Astrocyte (in vitro differentiated cells and primary cell): ENCODE measurements around the gene PSMB1. TPM values are rescaled to one million over a fixed set of nuclear protein-coding genes. Genes with fewer than 3 reads are reported as not detected.
"Not testable (repeated sequence)": the region's sequence is repeated elsewhere in the genome, so short reads cannot be mapped to it uniquely, and the experiment has no call there.

ENCODE experiments used
- DNase-seq: peaks from one replicate; pipeline ENCODE4 v3.0.0-alpha.2; 2010; ENCODE audit warnings: low read depth
- FAIRE-seq: peaks from 2 replicates; lab custom pipeline; 2011; peaks lifted over from hg19 to GRCh38; lab: Jason Lieb, UNC
- H2AFZ ChIP-seq: 2 replicates; pipeline ENCODE4 v1.6.0; 2012; ENCODE audit warnings: low read depth, low read length, inconsistent platforms
- H3K27ac ChIP-seq: 2 replicates; pipeline ENCODE4 v1.5.1; 2011; ENCODE audit warnings: low read depth, low read length, inconsistent platforms
- H3K27me3 ChIP-seq: 2 replicates; pipeline ENCODE4 v1.6.0; 2011; ENCODE audit warnings: low read length, inconsistent platforms; ENCODE audit not compliant: insufficient read depth
- H3K36me3 ChIP-seq: 2 replicates; pipeline ENCODE4 v1.5.1; 2011; ENCODE audit warnings: low read length, inconsistent platforms; ENCODE audit not compliant: insufficient read depth
- H3K4me1 ChIP-seq: 2 replicates; pipeline ENCODE4 v1.5.1; 2011; ENCODE audit warnings: low read length, inconsistent platforms; ENCODE audit not compliant: insufficient read depth
- H3K4me2 ChIP-seq: 2 replicates; pipeline ENCODE4 v1.6.0; 2012; ENCODE audit warnings: low read length, inconsistent platforms
- H3K4me3 ChIP-seq: 2 replicates; pipeline ENCODE4 v1.5.1; 2011; ENCODE audit warnings: low read depth, mild to moderate bottlenecking, low read length, inconsistent platforms; ENCODE audit not compliant: insufficient read depth
- H3K79me2 ChIP-seq: 2 replicates; pipeline ENCODE4 v1.6.0; 2012; ENCODE audit warnings: mild to moderate bottlenecking, low read length, inconsistent platforms; ENCODE audit not compliant: insufficient read depth
- H3K9ac ChIP-seq: 2 replicates; pipeline ENCODE4 v1.6.0; 2012; ENCODE audit warnings: mild to moderate bottlenecking, low read length, inconsistent platforms
- H3K9me3 ChIP-seq: 2 replicates; pipeline ENCODE4 v1.5.1; 2012; ENCODE audit warnings: low read depth, mild to moderate bottlenecking, low read length, inconsistent platforms; ENCODE audit not compliant: insufficient read depth
- H4K20me1 ChIP-seq: 2 replicates; pipeline ENCODE4 v1.6.0; 2012; ENCODE audit warnings: low read length, inconsistent platforms; ENCODE audit not compliant: insufficient read depth
- H3K27ac Mint-ChIP-seq: one replicate; pipeline ENCODE4 v1.8.0; 2021; ENCODE audit warnings: mild to moderate bottlenecking, mixed read lengths; ENCODE audit not compliant: unreplicated experiment
- H3K27me3 Mint-ChIP-seq: one replicate; pipeline ENCODE4 v1.8.0; 2021; ENCODE audit warnings: low read depth, mixed read lengths; ENCODE audit not compliant: unreplicated experiment
- H3K36me3 Mint-ChIP-seq: one replicate; pipeline ENCODE4 v1.8.0; 2021; ENCODE audit warnings: low read depth, mixed read lengths; ENCODE audit not compliant: unreplicated experiment
- H3K4me1 Mint-ChIP-seq: one replicate; pipeline ENCODE4 v1.8.0; 2021; ENCODE audit warnings: low read depth, mixed read lengths; ENCODE audit not compliant: unreplicated experiment
- H3K4me3 Mint-ChIP-seq: one replicate; pipeline ENCODE4 v1.8.0; 2021; ENCODE audit warnings: mild to moderate bottlenecking, moderate library complexity, mixed read lengths; ENCODE audit not compliant: unreplicated experiment
- H3K9me3 Mint-ChIP-seq: one replicate; pipeline ENCODE4 v1.8.0; 2021; ENCODE audit warnings: mild to moderate bottlenecking, mixed read lengths; ENCODE audit not compliant: unreplicated experiment
- CTCF ChIP-seq: IDR thresholded peaks from 2 replicates; pipeline ENCODE4 v1.5.1; 2011; ENCODE audit warnings: low read depth, mild to moderate bottlenecking, inconsistent platforms, low read length, moderate library complexity; ENCODE audit not compliant: insufficient read depth
- EZH2 ChIP-seq: IDR thresholded peaks from 2 replicates; pipeline ENCODE4 v1.6.1; 2012; ENCODE audit warnings: mild to moderate bottlenecking, low read length, inconsistent platforms; ENCODE audit not compliant: insufficient read depth
- total RNA-seq: library from RNA; stranded (reverse); gene quantifications from 2 replicates; pipeline ENCODE4 v1.2.1, GENCODE V29; 2021

Gene PSMB1
- total RNA-seq, 1 donor from 2014 or later: 192 TPM

- H3K4me2 ChIP-seq: no peak overlapping the region
- FAIRE-seq: no peak
- TF ChIP-seq CTCF (no peak), EZH2 (no peak)
- no peaks in the 10 kb centered on the region for H3K4me1 ChIP-seq
- Mint-ChIP-seq H3K9me3 (peaks cover 8% of the 10 kb centered on the region), H3K4me1 (no peaks in the 10 kb centered on the region), H3K27me3 (peaks cover 37% of the 10 kb centered on the region), H3K27ac (no peak overlapping the region), H3K4me3 (no peak overlapping the region), H3K36me3 (peaks cover 4% of the 10 kb centered on the region)
- no peak for DNase-seq
- no peaks in the 10 kb centered on the region for H3K36me3 ChIP-seq
- H2AFZ ChIP-seq: no peak overlapping the region
- H3K9me3 ChIP-seq: no peaks in the 10 kb centered on the region
- no peak overlapping the region for H3K27ac ChIP-seq
- no peaks in the 10 kb centered on the region for H4K20me1 ChIP-seq
- H3K27me3 ChIP-seq: no peaks in the 10 kb centered on the region
- H3K9ac ChIP-seq: no peak overlapping the region
- H3K79me2 ChIP-seq: no peaks in the 10 kb centered on the region
- no peak overlapping the region for H3K4me3 ChIP-seq
Measured at GRCh38 chr6:170509723-170510018, 43.4 kb downstream of the PSMB1 start.

GRCh38 chr6:170508892-170509722 lies 44.0 kb downstream of the PSMB1 start:
- H3K4me1 Mint-ChIP-seq, H3K27ac Mint-ChIP-seq, H3K9ac ChIP-seq, H4K20me1 ChIP-seq, H3K4me2 ChIP-seq, H3K79me2 ChIP-seq, H3K27me3 ChIP-seq, H3K4me1 ChIP-seq, H3K36me3 Mint-ChIP-seq, H2AFZ ChIP-seq, FAIRE-seq, H3K36me3 ChIP-seq, H3K27ac ChIP-seq, DNase-seq, H3K9me3 ChIP-seq, H3K4me3 ChIP-seq, H3K4me3 Mint-ChIP-seq, H3K9me3 Mint-ChIP-seq: not testable (repeated sequence)
- H3K27me3 Mint-ChIP-seq: peaks cover 42% of the 10 kb centered on the region

GRCh38 chr6:170508275-170508674 lies 44.8 kb downstream of the PSMB1 start:
- H3K27ac Mint-ChIP-seq: not testable (repeated sequence)
- H3K27me3 Mint-ChIP-seq: peaks cover 44% of the 10 kb centered on the region

GRCh38 chr6:170507728-170508127 lies 45.4 kb downstream of the PSMB1 start:
- H3K9me3 Mint-ChIP-seq: peaks cover 12% of the 10 kb centered on the region
- not testable (repeated sequence) for H3K27ac ChIP-seq, H2AFZ ChIP-seq, H3K27me3 ChIP-seq, H3K27ac Mint-ChIP-seq, H3K4me3 ChIP-seq, H3K79me2 ChIP-seq, H3K4me3 Mint-ChIP-seq, H4K20me1 ChIP-seq, H3K36me3 ChIP-seq, H3K4me1 Mint-ChIP-seq, H3K4me1 ChIP-seq, DNase-seq, FAIRE-seq, H3K4me2 ChIP-seq, H3K9me3 ChIP-seq, H3K36me3 Mint-ChIP-seq, H3K9ac ChIP-seq
- peaks cover 47% of the 10 kb centered on the region for H3K27me3 Mint-ChIP-seq

More at GRCh38 chr6:170508275-170508674, 44.8 kb downstream of the PSMB1 start:
- H3K27me3 ChIP-seq, H2AFZ ChIP-seq, H3K9me3 ChIP-seq, H3K27ac ChIP-seq, H4K20me1 ChIP-seq, H3K4me1 Mint-ChIP-seq, H3K4me1 ChIP-seq, FAIRE-seq, H3K9ac ChIP-seq, H3K4me3 ChIP-seq, H3K4me3 Mint-ChIP-seq, DNase-seq, H3K9me3 Mint-ChIP-seq, H3K36me3 Mint-ChIP-seq, H3K36me3 ChIP-seq, H3K4me2 ChIP-seq, H3K79me2 ChIP-seq: not testable (repeated sequence)
